HG03025 (cell line): ENCODE results near the gene NODAL.
"Not testable (repeated sequence)": the region's sequence is repeated elsewhere in the genome, so short reads cannot be mapped to it uniquely, and the experiment has no call there.

Experiments
- ATAC-seq: cut with Tn5 transposase; IDR thresholded peaks from one replicate; pipeline ENCODE4 v1.9.1; 2021; ENCODE audit warnings: mild to moderate bottlenecking, moderate library complexity; ENCODE audit not compliant: unreplicated experiment, low FRiP score

NODAL gene

GRCh38 chr10:70441161-70441894 is at the start of gene NODAL:
TSS of gene NODAL (minus strand) at chr10:70441681. CDS start at chr10:70441667, 14 bp downstream.
- no peak for ATAC-seq

- ATAC-seq = no peak
Observed at GRCh38 chr10:70490142-70490541, 48.7 kb upstream of the NODAL start.

- no peak for ATAC-seq
Observed at GRCh38 chr10:70487824-70488223, 46.3 kb upstream of the NODAL start.

- ATAC-seq = not testable (repeated sequence)
Observed at GRCh38 chr10:70483872-70484271, 42.4 kb upstream of the NODAL start.

- ATAC-seq = no peak
Observed at GRCh38 chr10:70482982-70483760, 41.7 kb upstream of the NODAL start.

- no peak for ATAC-seq
Observed at GRCh38 chr10:70481831-70482530, 40.5 kb upstream of the NODAL start.

- ATAC-seq = no peak
Observed at GRCh38 chr10:70481105-70481504, 39.6 kb upstream of the NODAL start.

GRCh38 chr10:70480239-70480861 is 38.9 kb upstream of the NODAL start:
- ATAC-seq = no peak

- no peak for ATAC-seq
Observed at GRCh38 chr10:70479626-70480238, 38.3 kb upstream of the NODAL start.

- no peak for ATAC-seq
Observed at GRCh38 chr10:70479165-70479581, 37.7 kb upstream of the NODAL start.

GRCh38 chr10:70478191-70479164 is 37.0 kb upstream of the NODAL start, which contains the start of gene PALD1:
TSS of gene PALD1 (plus strand) at chr10:70478767. CDS start at chr10:70525952, 47,185 bp downstream.
- ATAC-seq = no peak

- no peak for ATAC-seq
Observed at GRCh38 chr10:70477661-70478162, 36.2 kb upstream of the NODAL start.

GRCh38 chr10:70476249-70477035 is 35.0 kb upstream of the NODAL start:
- ATAC-seq = no peak

- no peak for ATAC-seq
Observed at GRCh38 chr10:70475661-70476060, 34.2 kb upstream of the NODAL start.

GRCh38 chr10:70474780-70475179 is 33.3 kb upstream of the NODAL start:
- ATAC-seq = no peak

- ATAC-seq = no peak
Observed at GRCh38 chr10:70472799-70473454, 31.4 kb upstream of the NODAL start.

- ATAC-seq = no peak
Observed at GRCh38 chr10:70466951-70467350, 25.5 kb upstream of the NODAL start.

GRCh38 chr10:70465832-70466231 is 24.4 kb upstream of the NODAL start:
- no peak for ATAC-seq
